ENCODE measurements around the gene GRID1.

DNA sequence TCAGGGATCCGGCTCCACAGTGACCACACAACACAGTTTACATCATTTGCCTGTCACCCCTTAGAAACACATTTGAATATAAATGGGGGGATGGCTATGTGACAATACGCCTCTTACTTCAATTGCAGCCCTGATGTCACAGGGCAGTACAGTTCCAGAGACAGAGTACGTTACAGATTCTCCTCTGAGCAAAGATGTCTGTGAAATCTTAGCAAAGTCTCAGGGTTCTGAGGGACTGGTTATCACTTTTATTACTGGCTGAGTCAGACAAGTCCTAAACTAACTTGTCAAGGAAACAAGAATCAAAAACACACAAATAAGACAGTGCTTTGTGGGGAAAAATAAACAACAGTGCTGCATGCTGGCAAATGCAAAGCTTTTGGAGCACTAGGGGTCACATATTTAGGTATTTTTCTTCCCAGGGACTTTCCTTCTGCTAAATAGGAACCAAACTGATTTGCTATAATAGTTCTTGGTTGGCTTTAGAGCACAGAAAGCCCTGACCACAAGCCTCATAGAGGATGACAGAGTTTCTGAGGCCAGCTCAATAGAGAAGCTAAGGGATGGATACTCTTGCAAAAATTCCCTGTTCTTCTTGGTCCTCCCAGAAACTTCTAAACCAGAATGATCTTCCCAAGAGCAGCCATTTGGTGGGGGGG lies 501.6 kb downstream of the GRID1 start:
- TF ChIP-seq, protein P1, sequence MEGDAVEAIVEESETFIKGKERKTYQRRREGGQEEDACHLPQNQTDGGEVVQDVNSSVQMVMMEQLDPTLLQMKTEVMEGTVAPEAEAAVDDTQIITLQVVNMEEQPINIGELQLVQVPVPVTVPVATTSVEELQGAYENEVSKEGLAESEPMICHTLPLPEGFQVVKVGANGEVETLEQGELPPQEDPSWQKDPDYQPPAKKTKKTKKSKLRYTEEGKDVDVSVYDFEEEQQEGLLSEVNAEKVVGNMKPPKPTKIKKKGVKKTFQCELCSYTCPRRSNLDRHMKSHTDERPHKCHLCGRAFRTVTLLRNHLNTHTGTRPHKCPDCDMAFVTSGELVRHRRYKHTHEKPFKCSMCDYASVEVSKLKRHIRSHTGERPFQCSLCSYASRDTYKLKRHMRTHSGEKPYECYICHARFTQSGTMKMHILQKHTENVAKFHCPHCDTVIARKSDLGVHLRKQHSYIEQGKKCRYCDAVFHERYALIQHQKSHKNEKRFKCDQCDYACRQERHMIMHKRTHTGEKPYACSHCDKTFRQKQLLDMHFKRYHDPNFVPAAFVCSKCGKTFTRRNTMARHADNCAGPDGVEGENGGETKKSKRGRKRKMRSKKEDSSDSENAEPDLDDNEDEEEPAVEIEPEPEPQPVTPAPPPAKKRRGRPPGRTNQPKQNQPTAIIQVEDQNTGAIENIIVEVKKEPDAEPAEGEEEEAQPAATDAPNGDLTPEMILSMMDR (IDR thresholded peaks at IDR 0.05; ENCODE audit: insufficient read depth, low read depth, low read length): no peak
- no peak for TF ChIP-seq EZH2 (IDR thresholded peaks at IDR 0.05; ENCODE audit: insufficient read depth, low read length)
